Measurements from ENCODE around the gene CCNI2. TPM values are rescaled to one million over a fixed set of nuclear protein-coding genes. Genes with fewer than 3 reads are reported as not detected.

The CCNI2 gene
- total and polyA plus RNA-seq, 2 donors (not counting 3 experiments of a cell fraction or from before 2014, with no cell fraction given) = 0.25 to 0.53 TPM

GRCh38 chr5:132742626-132743025 lies 4.6 kb upstream of the CCNI2 start:
- H3K4me1 ChIP-seq (ENCODE audit: control insufficient read depth, extremely low read depth, insufficient read depth, low read length) = peaks cover 8% of the 10 kb centered on the region
- H3K9me3 ChIP-seq (replicated peaks; ENCODE audit: control insufficient read depth, insufficient read depth, low read length) = no peaks in the 10 kb centered on the region
- H3K4me2 ChIP-seq (ENCODE audit: insufficient read depth, low read length) = no peak overlapping the region
- H3K9me1 ChIP-seq (replicated peaks; ENCODE audit: control insufficient read depth, extremely low read depth, insufficient read depth, low read length) = no peaks in the 10 kb centered on the region
- no peak overlapping the region for H3K4me3 ChIP-seq (replicated peaks in 1 of 3; ENCODE audit: insufficient read depth in 1 of 3, low read depth in 1 of 3, low read length in 3 of 3)
- no peaks in the 10 kb centered on the region for H3K79me2 ChIP-seq (ENCODE audit: control insufficient read depth, insufficient read depth, low read length)
- no peak for FAIRE-seq
- dilution Hi-C loops (cut with MboI; ENCODE audit: extremely low pct_ligation_motif_present, low sequenced_read_pairs) (no loop called here), intact Hi-C loops (cut with micrococcal nuclease) (no loop called here)
- H4K20me1 ChIP-seq (replicated peaks; ENCODE audit: control insufficient read depth, extremely low read depth, insufficient read depth, low read length) = no peaks in the 10 kb centered on the region
- ChIA-PET CTCF (no interaction called here), POLR2A (no interaction called here)
- H3K36me3 ChIP-seq (ENCODE audit: control insufficient read depth in 2 of 2, extremely low read depth in 1 of 2, insufficient read depth in 2 of 2, low read length in 2 of 2) = no peaks in the 10 kb centered on the region
- BruUV-seq (replicated peaks) = no TSS peak
- peaks cover 2 to 8% of the 10 kb centered on the region in 2 experiments for H3K27me3 ChIP-seq (ENCODE audit: control insufficient read depth in 2 of 2, insufficient read depth in 2 of 2, low read length in 2 of 2)
- no peak overlapping the region for H2AFZ ChIP-seq (ENCODE audit: low read depth, low read length)
- no peak overlapping the region for H3K27ac ChIP-seq (ENCODE audit: insufficient read depth, low read depth, low read length)
- no peak for DNase-seq (ENCODE audit: low read depth, low spot score)
- TF ChIP-seq FOS (IDR thresholded peaks at IDR 0.05; ENCODE audit: borderline replicate concordance, insufficient read depth, low read length) (no peak), EZH2 (IDR thresholded peaks at IDR 0.05; ENCODE audit: borderline replicate concordance, low read depth, low read length, severe bottlenecking) (no peak), MYC (IDR thresholded peaks at IDR 0.05; ENCODE audit: low read depth, low read length) (no peak), POLR2AphosphoS5 (IDR thresholded peaks at IDR 0.05; ENCODE audit: insufficient read depth, low read depth, low read length) (no peak), GATA2 (IDR thresholded peaks at IDR 0.05; ENCODE audit: insufficient read depth, insufficient read length, low read depth, low read length) (no peak), CTCF (IDR thresholded peaks at IDR 0.05; ENCODE audit: extremely low read depth in 1 of 2, insufficient read depth in 1 of 2, low read depth in 1 of 2, low read length in 2 of 2) (no peak), POLR2A (IDR thresholded peaks at IDR 0.05; ENCODE audit: low read depth, low read length) (no peak), MAX (IDR thresholded peaks at IDR 0.05; ENCODE audit: insufficient read depth, insufficient read length) (no peak), JUN (IDR thresholded peaks at IDR 0.05; ENCODE audit: borderline replicate concordance, insufficient read depth, insufficient read length, low read depth) (no peak)
- no peak overlapping the region for H3K9ac ChIP-seq (replicated peaks; ENCODE audit: extremely low read depth, insufficient read depth, low read length)
